ENCODE results near the gene EHD4.

The EHD4 gene

DNA sequence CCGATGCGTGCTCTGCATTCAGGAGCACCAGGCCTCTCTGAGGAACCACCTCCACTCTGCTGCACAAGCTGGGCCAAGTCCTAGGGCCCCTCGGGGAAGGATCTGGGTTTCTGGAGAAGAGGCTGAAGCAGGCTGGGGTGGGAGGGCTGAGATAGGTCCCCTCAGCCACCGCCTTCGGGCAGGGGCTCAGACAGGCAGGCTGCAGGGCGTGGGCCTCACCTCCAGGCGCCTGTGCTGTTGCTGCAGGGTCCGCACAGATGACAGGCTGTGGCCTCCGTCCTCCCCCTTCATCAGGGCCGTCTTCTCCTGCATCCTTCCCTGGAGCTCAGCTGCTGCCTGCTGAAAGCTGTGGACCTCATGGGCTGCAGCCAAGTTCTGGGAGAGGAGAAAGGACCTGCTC lies 118.5 kb downstream of the EHD4 start:
- DNase-seq: no peak

DNA sequence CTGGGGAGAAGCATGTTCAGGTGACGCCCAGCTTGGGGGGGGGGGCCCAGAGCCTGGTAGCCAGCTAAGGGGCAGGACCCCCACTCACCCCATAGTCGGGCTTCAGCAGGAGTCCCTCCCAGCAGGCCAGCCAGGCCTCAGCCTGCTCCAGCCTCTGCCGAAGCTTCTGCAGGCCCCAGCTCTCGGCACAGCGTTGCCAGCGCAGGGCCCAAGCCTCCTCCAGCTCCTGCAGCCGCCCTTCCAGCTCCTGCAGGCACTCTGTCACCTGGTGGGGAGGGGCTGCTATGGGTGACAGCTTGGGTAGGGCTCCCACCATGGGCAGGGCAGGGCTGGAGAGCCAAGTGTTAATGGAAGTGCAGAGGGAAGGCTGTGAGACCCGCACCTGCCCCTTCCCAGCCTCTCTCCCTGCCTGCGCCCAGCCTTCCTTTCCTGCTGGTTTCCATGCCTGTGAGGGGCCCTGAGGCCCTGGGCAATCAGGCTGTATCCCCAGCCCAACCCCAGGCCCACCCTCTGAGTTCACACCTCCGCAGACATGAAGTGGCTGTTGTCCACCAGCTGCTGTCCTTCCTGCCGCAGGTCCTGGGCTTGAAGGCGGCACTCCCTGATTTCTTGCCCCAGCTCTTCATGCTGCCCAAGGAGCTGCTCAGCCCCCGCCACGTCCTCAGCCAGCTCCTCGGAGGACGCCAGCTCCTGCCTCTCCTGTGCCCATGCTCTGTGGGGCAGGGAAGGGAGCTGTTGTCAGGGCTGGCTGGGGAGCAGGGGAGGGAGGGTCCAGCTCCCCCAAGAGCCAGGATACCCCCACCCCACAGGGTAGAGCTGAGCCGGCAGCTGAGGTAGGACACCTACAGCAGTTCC lies 119.4 kb downstream of the EHD4 start:
- DNase-seq: no peak

DNA sequence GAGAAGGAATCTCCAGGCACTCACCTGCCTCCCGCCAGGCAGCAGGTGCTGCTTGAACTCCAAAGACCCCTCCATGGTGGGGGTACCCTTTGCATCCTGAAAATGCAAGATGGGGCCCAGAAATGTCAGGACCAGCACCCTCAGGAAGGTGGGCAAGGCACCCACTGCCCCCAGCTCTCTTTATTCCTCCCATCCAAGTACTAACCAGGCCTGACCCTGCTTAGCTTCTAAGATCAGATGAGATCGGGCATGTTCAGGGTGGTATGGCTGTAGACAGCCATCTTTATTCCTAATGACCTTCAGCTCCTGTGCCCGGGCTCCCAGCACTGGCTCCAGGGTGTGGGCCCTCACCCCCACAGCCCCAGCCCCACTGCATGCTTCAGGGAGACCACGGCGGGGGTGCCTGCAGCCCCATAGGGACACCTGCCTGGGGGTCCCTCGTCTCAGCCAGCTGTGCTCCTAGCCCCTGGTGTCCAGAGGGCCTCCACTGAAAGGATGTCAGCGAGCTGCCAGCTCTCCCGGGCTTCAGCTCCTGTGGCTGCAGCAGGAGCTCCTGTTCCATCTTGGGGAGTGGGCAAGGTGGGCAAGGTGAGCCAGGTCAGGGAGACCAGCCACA lies 120.5 kb downstream of the EHD4 start:
- no peak for DNase-seq

DNA sequence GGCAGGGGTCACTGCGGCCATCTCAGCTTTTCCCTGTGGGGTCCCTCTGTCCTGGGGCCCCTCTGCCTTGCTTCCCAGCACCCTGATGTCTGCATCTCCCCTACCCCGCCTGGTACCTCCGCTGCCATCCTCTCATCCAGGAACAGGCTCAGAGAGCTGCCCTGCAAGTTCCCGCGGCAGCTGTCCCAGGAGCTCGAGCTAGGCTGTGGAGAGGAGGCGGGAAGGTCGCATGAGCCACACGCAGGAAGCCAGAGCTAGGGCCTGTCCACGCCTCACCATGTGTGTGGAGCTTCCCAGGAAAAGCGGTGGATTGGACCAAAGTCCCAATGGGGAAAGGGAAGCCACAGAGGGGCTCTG lies 121.2 kb downstream of the EHD4 start:
- no peak for DNase-seq

DNA sequence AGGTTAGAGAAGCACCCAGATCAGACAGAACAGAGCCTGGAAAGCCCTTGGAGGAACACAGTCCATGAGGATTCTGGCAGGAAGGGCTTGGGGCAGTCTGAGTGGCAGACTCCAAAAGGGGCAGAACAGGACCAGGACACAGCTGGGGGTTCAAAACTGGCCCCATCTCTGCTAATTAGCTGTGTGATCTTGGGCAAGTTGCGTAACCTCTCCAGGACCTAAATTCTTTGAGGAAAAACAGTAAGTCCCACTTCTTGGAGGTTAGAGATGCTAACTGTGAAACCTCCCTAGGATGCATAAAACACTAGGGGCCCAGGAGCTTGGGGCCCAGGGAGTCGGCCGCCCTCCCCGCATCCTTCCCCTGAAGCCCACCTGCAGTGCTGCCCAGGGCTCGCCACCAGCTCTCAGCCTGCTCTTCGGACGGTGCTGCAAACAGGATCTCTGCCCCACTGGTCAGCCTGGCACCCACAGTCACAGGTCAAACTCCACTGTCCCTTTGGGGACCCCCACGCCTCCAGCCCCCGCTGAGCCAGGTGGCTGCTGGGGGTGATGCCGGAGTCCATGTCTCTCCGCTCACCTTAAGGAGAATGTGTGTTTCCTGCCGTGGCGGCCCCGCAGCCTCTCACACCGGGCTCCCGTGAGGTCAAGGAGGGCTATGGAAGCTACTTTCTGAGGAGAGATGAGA lies 121.7 kb downstream of the EHD4 start:
- DNase-seq: no peak

DNA sequence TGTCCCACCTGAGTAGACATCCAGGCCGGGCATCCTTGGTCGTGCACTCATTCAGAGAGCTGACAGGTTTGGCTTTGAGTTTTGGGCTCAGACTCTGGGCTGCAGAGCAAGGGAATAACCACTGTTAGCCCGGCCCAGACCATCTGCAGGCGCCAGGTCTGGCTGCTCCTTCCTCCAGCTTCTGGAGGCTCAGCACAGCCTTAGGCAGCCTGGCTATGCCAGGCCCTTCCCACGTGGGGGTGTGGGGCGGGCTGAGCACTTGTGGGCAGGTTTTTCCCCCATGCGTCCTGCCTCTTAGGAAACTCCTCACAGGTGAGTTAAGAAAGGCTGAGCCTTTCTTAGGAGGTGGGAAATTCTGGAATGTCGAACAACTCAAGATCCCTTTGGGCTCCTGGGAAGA lies 122.5 kb downstream of the EHD4 start:
- no peak for DNase-seq

DNA sequence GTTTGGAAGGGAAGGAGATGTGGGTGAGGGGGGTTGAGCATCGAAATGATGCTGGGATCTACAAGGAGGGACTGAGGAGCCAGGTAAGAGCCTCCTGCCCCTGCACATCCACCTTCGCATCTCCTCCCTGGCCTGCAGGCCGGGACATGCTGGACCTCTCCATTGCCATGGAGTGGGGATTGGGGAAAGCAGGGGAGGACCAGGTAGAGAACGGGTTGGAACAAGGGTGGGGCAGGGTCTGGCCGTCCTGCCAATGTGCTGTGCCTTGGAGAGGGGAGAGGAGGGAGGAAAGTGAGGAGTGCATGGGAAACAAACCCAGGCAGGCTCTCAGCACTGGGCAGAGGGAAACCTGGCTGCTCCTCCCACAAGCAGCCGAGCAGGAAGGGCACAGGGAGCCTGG lies 123.2 kb downstream of the EHD4 start:
- no peak for DNase-seq

DNA sequence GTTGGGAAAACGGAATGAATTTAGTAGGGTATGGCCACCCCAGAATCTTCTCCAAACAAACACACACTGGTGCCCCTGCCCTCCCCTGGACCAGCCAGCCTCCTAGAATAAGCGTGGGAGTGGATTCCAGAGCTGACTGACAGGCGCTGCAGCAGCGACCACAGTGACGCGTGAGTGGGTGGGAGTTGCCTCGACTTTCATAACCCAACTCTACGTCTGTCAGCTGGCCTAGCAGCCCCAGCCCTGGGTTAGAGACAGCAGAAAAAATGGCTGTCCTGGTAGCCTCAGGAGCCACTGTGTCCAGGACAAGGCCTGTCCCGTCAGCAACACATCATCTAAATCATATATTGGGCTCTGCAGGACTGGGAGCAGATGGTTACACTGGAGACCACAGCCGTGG lies 123.7 kb downstream of the EHD4 start:
- no peak for DNase-seq

DNA sequence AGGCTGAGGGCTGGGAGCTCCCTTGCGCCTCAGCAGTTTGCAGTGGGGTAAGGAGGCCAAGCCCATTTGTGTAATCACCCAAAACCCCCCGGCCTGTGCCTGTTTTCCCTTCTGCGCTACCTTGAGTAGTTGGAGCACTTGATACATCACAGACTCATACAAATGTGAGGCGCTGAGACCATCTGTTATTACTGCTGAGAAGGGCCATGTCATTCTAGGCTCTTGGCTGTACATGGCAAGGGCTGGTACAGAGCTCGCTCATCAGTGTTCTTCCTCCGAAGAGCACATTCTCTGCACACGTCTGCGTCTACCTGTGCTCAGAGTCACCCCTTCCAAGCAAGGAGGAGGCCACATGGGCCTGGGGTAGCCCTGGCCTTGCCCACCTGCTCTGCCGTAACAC lies 124.4 kb downstream of the EHD4 start:
- DNase-seq: no peak

DNA sequence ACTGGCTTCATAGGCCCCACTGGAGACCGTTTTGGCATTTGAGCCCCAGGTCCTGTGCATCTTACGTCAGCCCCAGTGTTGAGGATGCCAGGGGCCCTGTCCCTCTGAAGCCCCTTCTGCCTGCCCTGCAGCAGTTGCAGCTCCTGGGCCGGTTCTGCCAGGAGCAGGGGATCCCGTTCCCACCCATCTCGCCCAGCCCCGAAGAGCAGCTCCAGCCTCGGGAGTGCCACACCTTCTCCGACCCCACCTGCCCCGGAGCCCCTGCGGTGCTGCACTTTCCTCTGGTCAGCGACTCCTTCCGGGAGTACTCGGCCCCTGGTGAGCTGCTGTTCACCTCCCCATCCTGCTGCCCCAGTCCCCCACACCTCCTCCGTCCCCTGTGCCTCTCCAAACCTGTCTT lies 125.2 kb downstream of the EHD4 start:
- DNase-seq: no peak

Measured in NCI-H69 (cell line).